Endothelial cell of hepatic sinusoid (primary cell): ENCODE results near the gene NOL6.

Source experiments
- in situ Hi-C: cut with HindIII; loops from 2 replicates; pipeline ENCODE4 v1.10.0; 2017; ENCODE audit warnings: low sequenced_read_pairs

The NOL6 gene

DNA sequence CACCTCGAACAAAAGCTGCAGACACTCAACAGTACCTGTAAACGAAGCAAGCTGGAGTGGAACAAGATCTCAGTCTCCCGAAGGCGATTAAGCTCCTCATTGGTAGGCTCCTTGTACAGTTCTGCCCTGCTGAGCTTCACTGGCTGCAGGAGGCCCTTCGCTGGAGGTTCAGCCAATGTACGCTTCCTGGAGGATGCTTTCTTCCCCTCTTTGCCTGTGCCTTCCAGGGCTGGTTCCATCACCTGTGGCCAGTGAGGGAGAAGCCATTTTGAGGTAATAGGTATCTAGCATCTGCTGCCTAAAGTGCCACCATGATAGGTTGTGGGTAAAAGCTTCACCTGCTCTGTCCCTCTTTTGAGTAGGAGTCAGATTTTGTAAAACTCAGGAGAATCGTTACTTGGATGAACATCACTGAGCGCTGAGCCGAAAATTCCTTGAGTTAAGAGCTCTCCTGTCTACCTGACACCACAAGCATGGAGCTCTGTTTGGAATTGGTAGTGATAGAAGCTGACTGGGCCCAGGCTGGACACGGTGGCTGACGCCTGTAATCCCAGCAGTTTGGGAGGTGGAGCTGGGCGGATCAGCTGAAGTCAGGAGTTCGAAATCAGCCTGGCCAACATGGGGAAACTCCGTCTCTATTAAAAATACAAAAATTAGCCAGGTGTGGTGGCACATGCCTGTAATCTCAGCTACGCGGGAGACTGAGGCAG, 1.4 kb downstream of the NOL6 start:
- in situ Hi-C loops: no loop called here

- in situ Hi-C loops: no loop called here
Observed at GRCh38 chr9:33471361-33471760, 2.4 kb downstream of the NOL6 start.

- in situ Hi-C loops: no loop called here
Observed at GRCh38 chr9:33469891-33470290, 3.8 kb downstream of the NOL6 start.

GRCh38 chr9:33468797-33469621, 4.7 kb downstream of the NOL6 start:
- in situ Hi-C loops: no loop called here

GRCh38 chr9:33468215-33468730, 5.5 kb downstream of the NOL6 start:
- in situ Hi-C loops: no loop called here

DNA sequence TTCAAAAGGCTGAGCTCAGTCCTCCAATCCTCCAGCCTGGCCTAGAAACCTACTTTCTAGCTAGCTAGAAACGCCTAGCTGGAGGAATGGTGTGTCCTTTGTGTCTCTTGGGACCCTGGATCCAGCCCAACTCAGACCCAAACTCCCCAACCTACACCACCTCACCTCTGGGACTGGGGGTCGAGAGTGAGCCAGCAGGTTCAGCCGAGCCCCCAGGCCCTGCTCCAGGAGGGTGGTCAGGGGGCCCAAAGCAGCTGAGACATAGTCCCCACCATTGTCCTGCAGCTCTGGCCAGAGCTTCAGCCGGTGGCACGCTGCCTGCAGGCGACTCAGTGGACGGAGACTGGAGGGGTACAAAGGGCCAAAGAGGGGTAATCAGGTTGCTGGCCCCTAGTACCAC, 6.2 kb downstream of the NOL6 start:
- in situ Hi-C loops: no loop called here

- in situ Hi-C loops: no loop called here
Observed at GRCh38 chr9:33466565-33467495, 6.9 kb downstream of the NOL6 start.

DNA sequence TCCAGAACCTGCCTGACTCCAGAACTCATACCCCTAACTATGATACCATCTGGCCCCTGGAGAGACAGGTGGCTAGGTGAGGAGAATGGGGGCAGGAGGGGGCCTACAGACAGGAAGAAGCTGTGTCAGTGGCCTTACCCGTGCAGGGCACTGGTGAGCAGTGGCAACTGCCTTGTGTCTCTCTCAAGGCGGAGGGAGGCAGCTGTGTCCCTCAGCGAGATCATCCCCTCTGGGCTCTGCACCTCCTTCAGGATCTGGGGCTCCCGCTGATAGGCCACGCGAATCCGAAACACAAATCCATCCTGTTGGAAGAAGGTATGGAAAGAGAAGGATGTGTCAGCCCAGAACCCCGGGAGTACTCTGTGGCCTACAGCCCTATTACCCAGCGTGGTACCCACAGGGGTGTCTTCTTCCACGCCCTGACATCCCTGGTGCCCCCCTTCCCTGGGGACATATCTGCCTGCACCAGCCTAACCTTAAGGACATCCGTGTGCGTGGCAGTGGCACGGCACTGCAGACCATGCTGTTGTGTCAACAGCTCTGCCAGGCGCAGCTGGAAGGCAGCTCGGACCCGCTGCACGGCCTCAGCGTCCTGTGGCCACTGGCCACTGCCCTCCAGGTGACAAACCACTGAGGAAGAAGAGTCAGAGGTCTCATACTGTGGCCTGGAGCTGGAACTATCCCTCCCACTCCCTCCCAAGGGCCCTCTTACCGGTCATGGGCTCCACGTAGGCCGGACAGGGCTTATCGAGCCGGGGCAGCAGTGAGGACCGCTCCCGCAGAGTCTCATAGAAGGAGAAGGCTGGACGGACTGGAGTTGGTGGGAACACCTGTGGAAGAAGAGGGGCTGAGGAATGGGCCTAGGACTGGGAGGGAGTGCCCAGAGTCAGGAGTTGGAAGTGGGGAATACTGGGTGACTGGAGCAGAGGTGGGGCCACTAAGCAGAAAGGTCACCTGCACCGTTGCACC, 7.8 kb downstream of the NOL6 start:
- in situ Hi-C loops: no loop called here

GRCh38 chr9:33465096-33465495, 8.6 kb downstream of the NOL6 start:
- in situ Hi-C loops: no loop called here

DNA sequence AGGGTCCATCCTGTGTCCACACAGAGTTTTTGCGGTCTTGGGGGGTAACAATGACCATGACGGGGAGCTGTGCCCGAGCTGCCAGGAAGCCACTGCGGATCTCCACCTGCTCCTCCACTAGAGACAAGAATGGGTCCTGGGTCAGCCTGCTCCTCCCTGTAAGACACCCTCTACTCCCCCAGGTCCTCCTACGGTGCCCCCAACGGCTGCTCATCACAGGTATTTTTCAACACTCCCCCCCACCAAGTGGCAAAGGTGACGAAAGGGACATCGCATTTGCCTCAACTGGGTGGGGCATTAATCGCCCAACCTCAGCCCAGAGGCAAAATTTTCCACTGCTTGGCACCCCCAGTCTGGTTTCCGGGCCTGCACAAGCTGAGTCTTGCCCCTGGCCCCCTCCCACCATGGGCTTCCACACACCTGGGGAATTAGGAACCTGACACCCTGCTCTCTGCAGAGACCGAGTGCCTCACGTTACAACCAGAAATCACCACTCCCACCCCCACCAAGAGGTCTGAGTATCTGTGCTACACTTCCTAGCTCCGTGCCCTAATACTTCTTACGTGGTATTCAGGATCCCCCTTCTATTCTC, 9.6 kb downstream of the NOL6 start:
- in situ Hi-C loops: no loop called here

DNA sequence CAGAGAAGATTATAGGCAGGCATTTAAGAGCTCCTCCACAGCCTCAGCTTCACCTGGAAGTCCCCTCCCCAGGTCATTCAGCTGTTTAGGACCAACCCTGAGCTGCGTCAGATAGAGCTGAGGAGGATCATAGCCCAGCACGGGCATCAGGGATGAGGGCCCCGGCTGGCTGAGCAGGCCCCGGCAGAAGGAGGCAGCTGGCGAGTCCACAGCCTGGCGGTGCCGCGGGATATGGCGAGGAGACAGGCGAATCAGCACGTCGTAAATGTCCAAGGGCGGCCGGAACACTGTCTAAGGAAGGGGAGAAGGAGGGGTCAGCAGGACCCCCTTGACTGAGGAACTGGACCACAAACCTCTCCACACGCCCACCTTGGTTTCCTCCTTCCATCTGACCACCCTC, 10.6 kb downstream of the NOL6 start:
- in situ Hi-C loops: no loop called here

DNA sequence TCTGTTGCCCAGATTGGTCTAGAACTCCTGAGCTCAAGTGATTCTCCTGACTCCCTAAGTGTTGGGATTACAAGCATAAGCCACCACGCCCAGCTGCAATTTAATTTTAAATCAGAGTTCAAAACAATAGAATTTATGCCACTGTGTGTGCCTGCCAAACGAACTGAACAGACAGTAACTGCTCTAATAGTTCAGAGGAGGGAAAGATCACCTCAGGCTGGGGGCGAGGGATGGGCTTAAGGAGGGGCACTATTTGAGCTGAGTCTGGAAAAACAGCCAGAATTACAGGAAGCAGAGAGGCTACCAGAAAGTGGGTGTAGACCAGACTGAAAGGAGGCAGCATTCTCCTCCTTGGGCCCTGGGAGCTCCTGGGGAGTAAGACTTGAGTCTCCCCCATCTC, 12.2 kb downstream of the NOL6 start:
- in situ Hi-C loops: no loop called here

GRCh38 chr9:33460854-33461253, 12.9 kb downstream of the NOL6 start:
- in situ Hi-C loops: no loop called here

GRCh38 chr9:33459115-33459514, 14.6 kb downstream of the NOL6 start:
- in situ Hi-C loops: loop anchor here (5.0 kb wide), 1 partner anchor 42 kb away; no protein-coding TSS in a partner anchor

- in situ Hi-C loops: loop anchor here (5.0 kb wide), 1 partner anchor 41 kb away; no protein-coding TSS in a partner anchor
Observed at GRCh38 chr9:33458444-33458843, 15.3 kb downstream of the NOL6 start.

DNA sequence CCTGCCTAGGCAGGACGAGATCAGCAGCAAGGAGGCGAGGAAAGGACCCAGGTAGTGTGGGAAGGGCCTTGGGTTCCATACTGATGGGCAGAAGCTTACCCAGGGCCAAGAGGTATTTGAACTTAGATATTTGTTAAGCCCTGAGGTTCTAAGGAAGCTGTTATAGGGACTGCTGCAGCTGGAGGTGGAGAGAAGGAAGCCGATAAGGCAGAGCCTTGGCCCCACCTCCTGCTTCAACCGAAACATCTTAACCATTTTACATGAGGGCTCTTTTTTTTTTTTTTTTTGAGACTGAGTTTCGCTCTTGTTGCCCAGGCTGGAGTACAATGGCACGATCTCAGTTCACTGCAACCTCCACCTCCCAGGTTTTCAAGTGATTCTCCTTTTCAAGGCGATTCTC, 17.8 kb downstream of the NOL6 start:
- in situ Hi-C loops: loop anchor here (5.0 kb wide), 1 partner anchor 39 kb away; no protein-coding TSS in a partner anchor

DNA sequence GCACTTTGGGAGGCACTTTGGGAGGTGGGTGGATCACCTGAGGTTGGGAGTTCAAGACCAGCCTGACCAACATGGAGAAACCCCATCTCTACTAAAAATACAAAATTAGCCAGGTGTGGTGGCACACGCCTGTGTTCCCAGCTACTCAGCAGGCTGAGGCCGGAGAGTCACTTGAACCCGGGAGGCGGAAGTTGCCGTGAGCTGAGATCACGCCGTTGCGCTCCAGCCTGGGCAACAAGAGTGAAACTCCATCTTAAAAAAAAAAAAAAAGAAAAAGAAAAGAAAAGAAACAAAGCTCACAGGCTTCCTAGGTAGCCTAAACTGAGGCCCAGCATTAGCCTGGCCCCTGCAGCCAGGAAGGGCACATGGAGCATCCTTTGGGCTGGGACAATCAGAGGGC, 18.3 kb downstream of the NOL6 start:
- in situ Hi-C loops: loop anchor here (5.0 kb wide), 1 partner anchor 38 kb away; no protein-coding TSS in a partner anchor

DNA sequence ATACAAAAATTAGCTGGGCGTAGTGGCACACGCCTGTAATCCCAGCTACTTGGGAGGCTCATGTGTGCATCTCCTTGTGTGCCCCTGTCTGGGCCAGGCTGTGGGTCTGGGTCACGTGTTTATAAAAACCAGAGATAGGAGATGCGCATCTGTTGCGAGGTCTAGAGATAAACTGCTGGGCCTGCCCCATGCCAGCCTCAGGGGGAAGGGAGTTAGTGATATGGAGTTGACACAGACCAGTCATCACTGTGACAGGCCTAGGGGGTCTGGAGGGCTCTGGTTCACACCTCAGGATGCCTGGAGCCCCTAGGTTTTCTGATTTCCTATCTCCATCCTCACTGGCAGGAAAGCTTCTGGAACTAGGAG, 19.1 kb downstream of the NOL6 start:
- in situ Hi-C loops: loop anchor here (5.0 kb wide), 1 partner anchor 37 kb away; no protein-coding TSS in a partner anchor

- in situ Hi-C loops: no loop called here
Observed at GRCh38 chr9:33453999-33454660, 19.6 kb downstream of the NOL6 start.
